Stimulated activated CD8-positive, alpha-beta memory T cell treated with anti-CD3 and anti-CD28 coated beads, Interleukin-4, amount 100 ng/mL, for 24 hours (primary cell): ENCODE data around the gene A2ML1.
"Not testable (repeated sequence)": the region's sequence is repeated elsewhere in the genome, so short reads cannot be mapped to it uniquely, and the experiment has no call there.

Source experiments
- DNase-seq: peaks from one replicate; pipeline ENCODE4 v3.0.0-alpha.2; 2020; ENCODE audit warnings: low read depth

A2ML1 gene

GRCh38 chr12:8822298-8822697, at the start of gene A2ML1:
Gene A2ML1, plus strand, starts transcription at chr12:8822621. Its CDS starts 31 bp downstream, at chr12:8822652.
- no peak for DNase-seq

- no peak for DNase-seq
Observed at GRCh38 chr12:8773461-8773860, 49.0 kb upstream of the A2ML1 start.

GRCh38 chr12:8779281-8779680, 43.1 kb upstream of the A2ML1 start:
- DNase-seq = no peak

GRCh38 chr12:8779862-8780261, 42.6 kb upstream of the A2ML1 start:
- DNase-seq = no peak

- no peak for DNase-seq
Observed at GRCh38 chr12:8780389-8780788, 42.0 kb upstream of the A2ML1 start.

- DNase-seq = no peak
Observed at GRCh38 chr12:8781381-8782127, 40.9 kb upstream of the A2ML1 start.

GRCh38 chr12:8784290-8784888, 38.0 kb upstream of the A2ML1 start:
- no peak for DNase-seq

GRCh38 chr12:8785499-8785898, 36.9 kb upstream of the A2ML1 start:
- no peak for DNase-seq

- DNase-seq = not testable (repeated sequence)
Observed at GRCh38 chr12:8787206-8787605, 35.2 kb upstream of the A2ML1 start.

GRCh38 chr12:8788706-8789105, 33.7 kb upstream of the A2ML1 start:
- not testable (repeated sequence) for DNase-seq

- DNase-seq = not testable (repeated sequence)
Observed at GRCh38 chr12:8789341-8790013, 32.9 kb upstream of the A2ML1 start.

GRCh38 chr12:8793226-8793625, 29.2 kb upstream of the A2ML1 start:
- not testable (repeated sequence) for DNase-seq

- not testable (repeated sequence) for DNase-seq
Observed at GRCh38 chr12:8794611-8795010, 27.8 kb upstream of the A2ML1 start.

- DNase-seq = no peak
Observed at GRCh38 chr12:8796831-8797626, 25.4 kb upstream of the A2ML1 start.

- DNase-seq = not testable (repeated sequence)
Observed at GRCh38 chr12:8801213-8801612, 21.2 kb upstream of the A2ML1 start.

- not testable (repeated sequence) for DNase-seq
Observed at GRCh38 chr12:8804833-8805232, 17.6 kb upstream of the A2ML1 start.

GRCh38 chr12:8805487-8805886, 16.9 kb upstream of the A2ML1 start:
- DNase-seq = not testable (repeated sequence)

GRCh38 chr12:8807084-8807483, 15.3 kb upstream of the A2ML1 start:
- not testable (repeated sequence) for DNase-seq

GRCh38 chr12:8810112-8810511, 12.3 kb upstream of the A2ML1 start:
- DNase-seq = not testable (repeated sequence)

- no peak for DNase-seq
Observed at GRCh38 chr12:8813572-8814357, 8.7 kb upstream of the A2ML1 start.

GRCh38 chr12:8816448-8817050, 5.9 kb upstream of the A2ML1 start:
- no peak for DNase-seq
